GM23248 (cell line): ENCODE results near the gene MICU1.

Source experiments
- EZH2 ChIP-seq: fragments of 200-600 bp; sonication (generic); IDR thresholded peaks from 2 replicates; pipeline ENCODE4 v1.6.1; 2018; ENCODE audit warnings: antibody characterized with exemption, mild to moderate bottlenecking; ENCODE audit not compliant: insufficient read depth, poor library complexity, severe bottlenecking
- EZH2phosphoT487 ChIP-seq: fragments of 200-600 bp; sonication (generic); IDR thresholded peaks from 2 replicates; pipeline ENCODE4 v1.6.1; 2018; ENCODE audit warnings: antibody characterized with exemption, moderate library complexity, mild to moderate bottlenecking, low read depth; ENCODE audit not compliant: insufficient read depth

DNA sequence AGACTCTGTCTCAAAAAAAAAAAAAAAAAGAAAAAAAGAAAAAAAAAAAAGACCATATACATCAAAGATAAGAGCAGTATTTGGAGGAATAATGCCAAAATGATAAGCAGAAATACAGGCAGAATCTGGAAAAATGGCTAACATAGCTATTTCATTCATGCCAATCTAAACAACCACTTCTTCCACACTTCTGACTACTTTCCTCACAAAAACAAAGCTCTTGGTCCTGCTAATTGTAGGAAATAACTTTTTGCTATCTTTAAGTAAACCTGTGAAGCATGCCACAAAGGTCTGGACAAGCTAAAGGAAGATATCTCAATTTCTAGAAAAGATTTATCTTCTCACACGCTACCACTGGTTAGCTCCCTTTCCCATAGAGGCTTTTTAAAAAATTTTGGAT lies 30.4 kb downstream of the MICU1 start:
- TF ChIP-seq EZH2 (no peak), EZH2phosphoT487 (no peak)
